ENCODE measurements around the gene WWC1. TPM values are rescaled to one million over a fixed set of nuclear protein-coding genes. Genes with fewer than 3 reads are reported as not detected.

The WWC1 gene
- total RNA-seq, 1 experiment from 2014 or later: 29.4 TPM

GRCh38 chr5:168327019-168327421 lies 35.6 kb downstream of the WWC1 start:
- Histone ChIP-seq H3K4me1 (ENCODE audit: control insufficient read depth, insufficient read depth, low read length) (peaks cover 14% of the 10 kb centered on the region), H3K36me3 (ENCODE audit: control insufficient read depth, insufficient read depth, low read length) (no peaks in the 10 kb centered on the region), H3K27ac (ENCODE audit: low read length) (no peak overlapping the region), H3K27me3 (ENCODE audit: control insufficient read depth, insufficient read depth, low read length) (no peaks in the 10 kb centered on the region), H3K9me3 (ENCODE audit: control insufficient read depth, insufficient read depth, low read depth, low read length) (no peaks in the 10 kb centered on the region), H3K4me3 (ENCODE audit: low read depth in 2 of 2, low read length in 2 of 2) (no peak overlapping the region)
- TF ChIP-seq CTCF (IDR thresholded peaks at IDR 0.05): no peak
- TF ChIP-seq REST (IDR thresholded peaks at IDR 0.05; ENCODE audit: insufficient read depth in 1 of 2, low read depth in 2 of 2, low read length in 1 of 2): no peak
- TF ChIP-seq POLR2AphosphoS5 (IDR thresholded peaks at IDR 0.05; ENCODE audit: low read depth, low read length): no peak
- no peak for TF ChIP-seq SIN3A (IDR thresholded peaks at IDR 0.05; ENCODE audit: borderline replicate concordance, insufficient read depth, low read depth, low read length)
- TF ChIP-seq TCF7L2 (IDR thresholded peaks at IDR 0.05; ENCODE audit: low read depth, low read length): no peak
- DNase-seq (ENCODE audit: low read depth, low spot score) (no peak), ATAC-seq (no peak)
- intact Hi-C loops (cut with micrococcal nuclease; ENCODE audit: unreplicated experiment) (no loop called here), in situ Hi-C loops (cut with HindIII; ENCODE audit: low pct_unique_long_range_greater_than_20kb, low sequenced_read_pairs) (no loop called here)
- CTCF ChIA-PET: no interaction called here
- POLR2A ChIA-PET: no interaction called here
- no TSS peak for BruUV-seq (replicated peaks)

- no peak for ATAC-seq
- Histone ChIP-seq H3K4me3 (ENCODE audit: low read depth in 2 of 2, low read length in 2 of 2) (no peak overlapping the region), H3K4me1 (ENCODE audit: control insufficient read depth, insufficient read depth, low read length) (peaks cover 14% of the 10 kb centered on the region), H3K27ac (ENCODE audit: low read length) (no peak overlapping the region), H3K9me3 (ENCODE audit: control insufficient read depth, insufficient read depth, low read depth, low read length) (no peaks in the 10 kb centered on the region), H3K36me3 (ENCODE audit: control insufficient read depth, insufficient read depth, low read length) (no peaks in the 10 kb centered on the region), H3K27me3 (ENCODE audit: control insufficient read depth, insufficient read depth, low read length) (no peaks in the 10 kb centered on the region)
- no peak for DNase-seq (ENCODE audit: low read depth, low spot score)
- intact Hi-C loops (cut with micrococcal nuclease; ENCODE audit: unreplicated experiment) (no loop called here), in situ Hi-C loops (cut with HindIII; ENCODE audit: low pct_unique_long_range_greater_than_20kb, low sequenced_read_pairs) (no loop called here)
- no TSS peak for BruUV-seq (replicated peaks)
- TF ChIP-seq SIN3A (IDR thresholded peaks at IDR 0.05; ENCODE audit: borderline replicate concordance, insufficient read depth, low read depth, low read length) (no peak), POLR2AphosphoS5 (IDR thresholded peaks at IDR 0.05; ENCODE audit: low read depth, low read length) (no peak), REST (IDR thresholded peaks at IDR 0.05; ENCODE audit: insufficient read depth in 1 of 2, low read depth in 2 of 2, low read length in 1 of 2) (no peak), TCF7L2 (IDR thresholded peaks at IDR 0.05; ENCODE audit: low read depth, low read length) (no peak), CTCF (IDR thresholded peaks at IDR 0.05) (no peak)
- POLR2A ChIA-PET: no interaction called here
- CTCF ChIA-PET: interaction anchor here (0.7 kb wide), 1 partner anchor 32 kb away, joined by 3 read pairs; no protein-coding TSS in a partner anchor
These were observed 36.0 kb downstream of the WWC1 start for GRCh38 chr5:168327451-168327850.

All from Panc1 (cell line).